Mucosa of descending colon (tissue), 3 donors: ENCODE data around the gene HSD11B2. TPM values are rescaled to one million over a fixed set of nuclear protein-coding genes. Genes with fewer than 3 reads are reported as not detected.

Source experiments
- ATAC-seq: fragments of 200-7000 bp; cut with Tn5 transposase; one replicate; pipeline ENCODE4 v1.9.1; 2020; ENCODE audit warnings: mild to moderate bottlenecking, moderate library complexity
- DNase-seq, 3 donors: peaks; one replicate each; pipeline ENCODE4 v3.0.0-alpha.2; 2020
- H3K36me3 ChIP-seq: fragments of 200-600 bp; one replicate; pipeline ENCODE4 v1.8.0; 2021; ENCODE audit warnings: low read depth, mild to moderate bottlenecking
- H3K4me1 ChIP-seq: fragments of 200-600 bp; one replicate; pipeline ENCODE4 v1.8.0; 2021; ENCODE audit warnings: low read depth, mild to moderate bottlenecking
- H3K4me3 ChIP-seq: fragments of 200-600 bp; one replicate; pipeline ENCODE4 v1.8.0; 2021; ENCODE audit warnings: mild to moderate bottlenecking
- H3K9me3 ChIP-seq: fragments of 200-600 bp; one replicate; pipeline ENCODE4 v1.8.0; 2021; ENCODE audit warnings: mild to moderate bottlenecking
- intact Hi-C, 2 donors: fragments of 100-400 bp; cut with DNase I in 1 of 2; cut with micrococcal nuclease in 1 of 2; formaldehyde crosslinking; loops; one replicate each; pipeline versions ENCODE4 v1.11.0 to v1.11.1; 2022; cut with DNase I, micrococcal nuclease
- total RNA-seq, 3 donors: library from RNA; stranded (reverse); fragmentation: NEBNext Ultra II Directional in 2 of 3; extraction: Animal tissue kit (Norgen Biotek cat#: 25700) in 2 of 3; gene quantifications; one replicate each; pipeline versions ENCODE4 v1.2.1 to v1.2.4, GENCODE V29; 2021 to 2023
- TF ChIP-seq, protein P1 (sequence below): fragments of 200-600 bp; IDR thresholded peaks from one replicate; pipeline ENCODE4 v1.8.0; 2022; ENCODE audit warnings: antibody characterized with exemption, mild to moderate bottlenecking
- donor health status: DM: no; HTN: no; CAD: no; lungs with moderate emphysema.
- donor health status: DM: no; HTN: no; CAD: no.
- donor health status: DM: no; HTN: yes; CAD: no.

Gene HSD11B2
- total RNA-seq, 3 donors from 2014 or later, result 322 to 765 (median 646) TPM

DNA sequence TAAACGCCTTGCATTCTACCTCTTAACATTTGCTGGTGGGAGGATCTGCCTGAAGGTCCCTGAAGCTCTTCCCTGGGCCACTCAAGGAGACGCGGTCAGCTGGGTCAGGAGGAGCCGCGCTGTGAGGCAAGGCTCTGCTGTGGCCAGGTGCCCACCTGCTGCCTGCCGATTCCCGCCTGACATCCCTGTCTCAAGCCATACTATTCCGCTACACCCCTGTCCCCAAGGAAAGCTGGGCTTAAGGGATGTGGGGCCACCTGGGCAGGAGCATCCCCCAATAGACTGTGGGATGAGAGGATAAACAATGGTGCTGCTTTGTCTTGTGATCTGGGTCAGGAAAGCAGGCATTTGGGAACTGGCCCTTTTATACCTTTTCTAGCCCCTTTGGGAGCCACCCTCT, 42.7 kb upstream of the HSD11B2 start:
- H3K4me3 ChIP-seq, result no peak overlapping the region
- H3K36me3 ChIP-seq, result no peaks in the 10 kb centered on the region
- intact Hi-C loops, result no loop called here
- H3K4me1 ChIP-seq, result peaks cover 7% of the 10 kb centered on the region
- TF ChIP-seq, protein P1, sequence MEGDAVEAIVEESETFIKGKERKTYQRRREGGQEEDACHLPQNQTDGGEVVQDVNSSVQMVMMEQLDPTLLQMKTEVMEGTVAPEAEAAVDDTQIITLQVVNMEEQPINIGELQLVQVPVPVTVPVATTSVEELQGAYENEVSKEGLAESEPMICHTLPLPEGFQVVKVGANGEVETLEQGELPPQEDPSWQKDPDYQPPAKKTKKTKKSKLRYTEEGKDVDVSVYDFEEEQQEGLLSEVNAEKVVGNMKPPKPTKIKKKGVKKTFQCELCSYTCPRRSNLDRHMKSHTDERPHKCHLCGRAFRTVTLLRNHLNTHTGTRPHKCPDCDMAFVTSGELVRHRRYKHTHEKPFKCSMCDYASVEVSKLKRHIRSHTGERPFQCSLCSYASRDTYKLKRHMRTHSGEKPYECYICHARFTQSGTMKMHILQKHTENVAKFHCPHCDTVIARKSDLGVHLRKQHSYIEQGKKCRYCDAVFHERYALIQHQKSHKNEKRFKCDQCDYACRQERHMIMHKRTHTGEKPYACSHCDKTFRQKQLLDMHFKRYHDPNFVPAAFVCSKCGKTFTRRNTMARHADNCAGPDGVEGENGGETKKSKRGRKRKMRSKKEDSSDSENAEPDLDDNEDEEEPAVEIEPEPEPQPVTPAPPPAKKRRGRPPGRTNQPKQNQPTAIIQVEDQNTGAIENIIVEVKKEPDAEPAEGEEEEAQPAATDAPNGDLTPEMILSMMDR, result no peak
- no peak for ATAC-seq
- H3K9me3 ChIP-seq, result no peaks in the 10 kb centered on the region
- DNase-seq, result no peak

GRCh38 chr16:67388591-67388990, 42.3 kb upstream of the HSD11B2 start:
- DNase-seq (no peak), ATAC-seq (no peak)
- Histone ChIP-seq H3K36me3 (no peaks in the 10 kb centered on the region), H3K4me3 (no peak overlapping the region), H3K9me3 (no peaks in the 10 kb centered on the region), H3K4me1 (peaks cover 10% of the 10 kb centered on the region)
- intact Hi-C loops, result no loop called here
- TF ChIP-seq, protein P1, result no peak

- Histone ChIP-seq H3K4me3 (no peak overlapping the region), H3K36me3 (no peaks in the 10 kb centered on the region), H3K9me3 (no peaks in the 10 kb centered on the region), H3K4me1 (peaks cover 18% of the 10 kb centered on the region)
- peak in 1 of 3 donors; percentile 34 for DNase-seq
- no peak for ATAC-seq
- intact Hi-C loops, result no loop called here
- TF ChIP-seq, protein P1, result no peak
These were observed 40.8 kb upstream of the HSD11B2 start for GRCh38 chr16:67389911-67390815.

DNA sequence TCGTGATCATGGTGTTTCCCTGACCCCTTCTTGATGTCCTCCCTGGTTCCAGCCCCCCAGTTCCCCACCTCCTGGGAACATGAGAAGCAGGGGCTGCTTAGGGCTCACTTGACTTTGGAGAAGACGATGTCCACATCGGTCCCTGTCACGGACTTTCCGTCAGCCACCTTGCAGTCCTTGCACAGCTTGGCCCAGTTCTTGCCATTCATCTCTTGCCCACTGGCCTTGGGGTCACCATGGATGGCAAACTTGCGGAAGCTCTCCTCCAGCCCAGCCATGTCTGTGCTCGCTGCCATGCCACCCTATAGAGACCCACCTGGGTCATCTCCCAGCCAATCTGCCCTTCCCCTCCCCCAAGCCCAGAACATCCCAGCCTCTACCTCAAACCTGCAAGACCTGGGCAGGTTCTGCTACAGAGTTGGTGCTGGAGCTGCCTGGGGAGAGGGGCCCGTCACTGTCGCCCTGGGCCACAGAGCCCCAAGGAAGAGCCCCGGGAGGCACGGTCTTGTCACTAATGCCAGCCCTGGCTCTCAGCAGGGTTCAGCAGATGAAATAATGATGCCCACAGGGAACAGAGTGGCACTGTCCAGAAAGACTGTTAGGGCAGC, 40.0 kb upstream of the HSD11B2 start:
- DNase-seq (no peak), ATAC-seq (no peak)
- intact Hi-C loops, result no loop called here
- H3K4me1 ChIP-seq, result peaks cover 26% of the 10 kb centered on the region
- H3K36me3 ChIP-seq, result no peaks in the 10 kb centered on the region
- no peak overlapping the region for H3K4me3 ChIP-seq
- TF ChIP-seq, protein P1, result no peak
- H3K9me3 ChIP-seq, result no peaks in the 10 kb centered on the region

DNA sequence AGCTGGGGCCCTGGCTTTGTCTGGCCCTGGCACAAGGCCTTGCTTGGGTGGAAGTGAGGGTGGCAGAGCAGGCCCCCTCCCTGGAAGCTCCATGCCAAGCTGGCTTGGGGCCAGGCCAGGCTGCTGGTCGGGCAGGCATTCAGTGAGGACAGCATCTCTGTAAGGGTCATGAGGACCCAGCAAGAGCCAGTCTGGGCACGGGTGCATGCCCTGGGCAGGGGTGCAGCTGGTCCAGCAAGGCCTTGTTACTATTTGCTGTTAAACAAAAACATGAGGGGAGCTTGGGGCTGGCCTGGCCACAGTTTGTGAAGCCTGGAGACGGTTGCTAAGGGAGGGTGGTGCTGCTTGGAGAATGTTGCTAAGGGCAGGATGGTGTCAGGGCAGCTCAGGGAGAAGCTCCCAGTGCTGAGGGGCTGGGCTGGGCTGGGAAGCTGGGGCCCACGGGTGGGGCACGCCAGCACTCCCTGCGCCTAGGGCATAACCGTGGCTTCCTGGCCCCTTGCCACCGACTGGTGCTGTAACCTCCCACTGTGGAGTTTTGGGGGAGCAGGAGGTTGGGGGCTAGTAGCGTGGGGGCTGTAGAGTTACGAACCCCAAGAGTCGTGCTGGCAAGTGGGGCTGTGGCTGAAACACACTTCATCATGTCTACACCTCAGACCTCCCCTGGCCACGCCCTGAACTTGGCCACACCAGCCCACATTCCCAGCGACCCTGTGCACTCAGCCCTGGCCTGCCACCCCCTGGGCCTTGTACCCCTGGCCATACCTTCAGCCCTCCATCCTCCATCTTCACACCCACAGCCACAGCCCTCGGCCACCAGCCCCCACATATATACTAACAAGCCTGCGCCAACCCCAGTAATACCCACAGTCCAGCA, 39.3 kb upstream of the HSD11B2 start:
- TF ChIP-seq, protein P1, result no peak
- Histone ChIP-seq H3K4me3 (no peak overlapping the region), H3K4me1 (peaks cover 33% of the 10 kb centered on the region), H3K36me3 (no peaks in the 10 kb centered on the region), H3K9me3 (no peaks in the 10 kb centered on the region)
- ATAC-seq, result peak; percentile 1
- intact Hi-C loops, result no loop called here
- DNase-seq, result peak in 1 of 3 donors; percentile 43
